ENCODE measurements around the gene TBXAS1. TPM values are rescaled to one million over a fixed set of nuclear protein-coding genes. Genes with fewer than 3 reads are reported as not detected.
"Not testable (repeated sequence)": the region's sequence is repeated elsewhere in the genome, so short reads cannot be mapped to it uniquely, and the experiment has no call there.

Gene TBXAS1
- total and polyA plus RNA-seq, 2 experiments from 2014 or later: 1.3 TPM; not detected in 1

DNA sequence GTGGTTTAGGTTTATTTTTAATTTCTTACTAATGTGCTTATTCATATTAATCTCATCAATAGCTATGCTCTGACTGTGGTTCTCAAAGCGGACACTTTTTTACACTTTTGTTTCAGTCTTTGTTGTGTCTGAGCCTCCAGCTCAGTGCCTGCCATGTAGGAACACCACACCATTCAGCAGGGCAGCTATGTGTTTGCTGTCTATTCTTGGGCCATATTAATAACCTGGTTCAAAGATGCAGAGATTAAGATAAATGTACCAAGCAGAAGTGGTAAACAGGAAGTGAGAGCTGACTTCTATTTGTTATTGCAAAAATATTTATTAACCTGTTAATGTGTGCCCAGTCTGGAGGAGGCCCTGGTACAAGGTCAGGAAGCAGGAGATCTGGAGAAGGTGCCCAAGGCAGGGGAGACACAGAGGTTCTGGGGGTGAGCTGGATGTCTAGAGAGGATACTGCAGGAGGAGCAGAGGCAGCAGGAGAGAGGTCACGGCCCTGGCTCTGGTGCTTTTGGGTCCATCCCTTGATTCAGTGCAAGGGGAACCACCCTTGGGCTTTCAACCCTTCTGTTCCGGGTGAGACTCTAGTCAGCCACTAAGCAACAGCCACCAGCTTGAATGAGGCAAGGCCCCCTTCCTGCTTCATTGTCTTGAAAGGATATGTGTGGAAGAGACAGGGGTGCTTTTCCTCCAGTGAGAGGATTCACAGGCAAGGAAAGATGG lies 1.9 kb downstream of the TBXAS1 start:
- no peaks in the 10 kb centered on the region for H3K4me1 ChIP-seq (ENCODE audit: insufficient read depth)
- no peak overlapping the region for H3K4me3 Mint-ChIP-seq
- H3K36me3 ChIP-seq (ENCODE audit: insufficient read depth): no peaks in the 10 kb centered on the region
- H3K27me3 ChIP-seq (ENCODE audit: insufficient read depth): no peaks in the 10 kb centered on the region
- DNase-seq (ENCODE audit: low spot score) (no peak), ATAC-seq (no peak)
- H3K27ac ChIP-seq (ENCODE audit: low read depth): no peak overlapping the region
- H3K27me3 Mint-ChIP-seq (ENCODE audit: insufficient read depth, low read depth, poor library complexity): peaks cover 2% of the 10 kb centered on the region
- H3K36me3 Mint-ChIP-seq (ENCODE audit: low read depth): peaks cover 7% of the 10 kb centered on the region; the same call in 2 of the 3 replicates
- H3F3A ChIP-seq (replicated peaks; ENCODE audit: low read depth): no peaks in the 10 kb centered on the region
- H3K4me1 Mint-ChIP-seq: peaks cover 15% of the 10 kb centered on the region
- no peak overlapping the region for H3K27ac Mint-ChIP-seq
- peaks cover 6% of the 10 kb centered on the region; the same call in 1 of the 3 replicates for H3K9me3 Mint-ChIP-seq
- H3K79me2 ChIP-seq (replicated peaks; ENCODE audit: insufficient read depth): no peaks in the 10 kb centered on the region
- H3K4me3 ChIP-seq: no peak overlapping the region
- no peak overlapping the region for H3K4me2 ChIP-seq
- no peaks in the 10 kb centered on the region for H3K9me2 ChIP-seq (ENCODE audit: insufficient read depth)
- H2AFZ ChIP-seq: peak overlapping the region; percentile 72; the same call in 1 of the 2 replicates
- TF ChIP-seq ZNF114 (CRISPR knock-in tag; IDR thresholded peaks at IDR 0.05) (no peak), ETS1 (IDR thresholded peaks at IDR 0.05) (no peak)
- H4K20me1 ChIP-seq (replicated peaks; ENCODE audit: insufficient read depth): no peaks in the 10 kb centered on the region

DNA sequence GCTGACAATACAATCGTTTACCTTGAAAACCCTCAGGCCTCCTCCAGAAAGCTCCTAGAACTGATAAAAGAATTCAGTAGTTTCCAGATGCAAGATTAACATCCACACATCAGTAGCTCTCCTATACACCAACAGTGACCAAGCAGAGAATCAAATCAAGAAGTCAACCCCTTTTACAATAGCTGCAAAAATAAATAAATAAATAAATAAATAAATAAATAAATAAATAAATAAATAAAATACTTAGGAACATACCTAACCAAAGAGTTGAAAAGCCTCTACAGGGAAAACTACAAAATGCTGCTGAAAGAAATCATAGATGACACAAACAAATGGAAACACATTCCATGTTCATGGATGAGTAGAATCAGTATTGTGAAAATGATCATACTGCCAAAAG lies 6.8 kb downstream of the TBXAS1 start:
- H3K4me1 ChIP-seq (ENCODE audit: insufficient read depth); ATAC-seq; H3K4me3 Mint-ChIP-seq; H3K4me3 ChIP-seq; H3K9me2 ChIP-seq (ENCODE audit: insufficient read depth); H3K4me2 ChIP-seq; H3K27ac Mint-ChIP-seq; H3K79me2 ChIP-seq (replicated peaks; ENCODE audit: insufficient read depth); H3K36me3 ChIP-seq (ENCODE audit: insufficient read depth); H3K4me1 Mint-ChIP-seq; DNase-seq (ENCODE audit: low spot score); H3K36me3 Mint-ChIP-seq (ENCODE audit: low read depth); H2AFZ ChIP-seq; H4K20me1 ChIP-seq (replicated peaks; ENCODE audit: insufficient read depth); H3K27me3 Mint-ChIP-seq (ENCODE audit: insufficient read depth, low read depth, poor library complexity); H3K27ac ChIP-seq (ENCODE audit: low read depth); H3F3A ChIP-seq (replicated peaks; ENCODE audit: low read depth); H3K27me3 ChIP-seq (ENCODE audit: insufficient read depth); H3K9me3 Mint-ChIP-seq: not testable (repeated sequence)

- not testable (repeated sequence) for H3K36me3 Mint-ChIP-seq (ENCODE audit: low read depth); H4K20me1 ChIP-seq (replicated peaks; ENCODE audit: insufficient read depth); H3K27ac ChIP-seq (ENCODE audit: low read depth); H3K4me2 ChIP-seq; H3K9me2 ChIP-seq (ENCODE audit: insufficient read depth); ATAC-seq; H3K4me1 ChIP-seq (ENCODE audit: insufficient read depth); H3K27ac Mint-ChIP-seq; H2AFZ ChIP-seq; H3K36me3 ChIP-seq (ENCODE audit: insufficient read depth); H3K4me3 Mint-ChIP-seq; H3K27me3 Mint-ChIP-seq (ENCODE audit: insufficient read depth, low read depth, poor library complexity); H3K4me1 Mint-ChIP-seq; H3K4me3 ChIP-seq; DNase-seq (ENCODE audit: low spot score); H3K27me3 ChIP-seq (ENCODE audit: insufficient read depth); H3K79me2 ChIP-seq (replicated peaks; ENCODE audit: insufficient read depth); H3K9me3 Mint-ChIP-seq; H3F3A ChIP-seq (replicated peaks; ENCODE audit: low read depth)
Measured at GRCh38 chr7:139837291-139837690, 8.2 kb downstream of the TBXAS1 start.

GRCh38 chr7:139838276-139838675 lies 9.2 kb downstream of the TBXAS1 start:
- Histone ChIP-seq H4K20me1 (replicated peaks; ENCODE audit: insufficient read depth) (no peaks in the 10 kb centered on the region), H3K79me2 (replicated peaks; ENCODE audit: insufficient read depth) (no peaks in the 10 kb centered on the region), H3K4me3 (no peak overlapping the region), H3K36me3 (ENCODE audit: insufficient read depth) (no peaks in the 10 kb centered on the region), H3K27ac (ENCODE audit: low read depth) (no peak overlapping the region), H2AFZ (peak overlapping the region; percentile 38; the same call in 1 of the 2 replicates), H3K4me2 (no peak overlapping the region), H3K27me3 (ENCODE audit: insufficient read depth) (no peaks in the 10 kb centered on the region), H3F3A (replicated peaks; ENCODE audit: low read depth) (no peaks in the 10 kb centered on the region), H3K4me1 (ENCODE audit: insufficient read depth) (no peaks in the 10 kb centered on the region), H3K9me2 (ENCODE audit: insufficient read depth) (no peaks in the 10 kb centered on the region)
- H3K27me3 Mint-ChIP-seq (ENCODE audit: insufficient read depth, low read depth, poor library complexity): no peaks in the 10 kb centered on the region
- H3K4me3 Mint-ChIP-seq: no peak overlapping the region
- H3K36me3 Mint-ChIP-seq (ENCODE audit: low read depth): peaks cover 2% of the 10 kb centered on the region; the same call in 1 of the 3 replicates
- ATAC-seq (no peak), DNase-seq (ENCODE audit: low spot score) (no peak)
- peaks cover 9% of the 10 kb centered on the region; the same call in 1 of the 3 replicates for H3K9me3 Mint-ChIP-seq
- no peak overlapping the region for H3K27ac Mint-ChIP-seq
- no peaks in the 10 kb centered on the region for H3K4me1 Mint-ChIP-seq
- TF ChIP-seq NANOG (IDR thresholded peaks at IDR 0.05; ENCODE audit: borderline replicate concordance) (no peak), JUNB (IDR thresholded peaks at IDR 0.05; ENCODE audit: unreplicated experiment) (no peak)
